Hepatocyte (in vitro differentiated cells): Measurements from ENCODE around the gene ZC3H13.

Experiments used
- CTCF ChIP-seq: fragments of 200-600 bp; sonication (generic); IDR thresholded peaks from 2 replicates; pipeline ENCODE4 v1.5.1; 2016; ENCODE audit warnings: antibody characterized with exemption, mild to moderate bottlenecking; ENCODE audit not compliant: poor library complexity
- EZH2 ChIP-seq: fragments of 200-600 bp; sonication (generic); IDR thresholded peaks from 2 replicates; pipeline ENCODE4 v1.6.1; 2016; ENCODE audit warnings: antibody characterized with exemption, mild to moderate bottlenecking, borderline replicate concordance

- TF ChIP-seq CTCF: no peak
- TF ChIP-seq EZH2: no peak
Measured at GRCh38 chr13:46025157-46025556, 27.4 kb downstream of the ZC3H13 start.
